Activated naive CD4-positive, alpha-beta T cell treated with anti-CD3 and anti-CD28 coated beads, Interleukin-2, amount 10 ng/mL, durations not matched to agents 7 days and 5 days (primary cell): ENCODE data around the gene KCNMA1.

Experiments
- CTCF ChIA-PET: fragments of 350-600 bp; sonication (Branson Sonifier 250); formaldehyde crosslinking; loops from one replicate; lab custom pipeline; 2021; ENCODE audit warnings: antibody characterized with exemption; lab: Charles Lee
- DNase-seq: peaks from one replicate; pipeline ENCODE4 v3.0.0-alpha.2; 2020
- H3K27ac Mint-ChIP-seq: one replicate; pipeline ENCODE4 v1.8.0; 2021; ENCODE audit warnings: mild to moderate bottlenecking, moderate library complexity, mixed read lengths
- H3K27me3 Mint-ChIP-seq: one replicate; pipeline ENCODE4 v1.8.0; 2021; ENCODE audit warnings: mild to moderate bottlenecking, mixed read lengths
- H3K36me3 Mint-ChIP-seq: one replicate; pipeline ENCODE4 v1.8.0; 2021; ENCODE audit warnings: mixed read lengths
- H3K4me1 Mint-ChIP-seq: one replicate; pipeline ENCODE4 v1.8.0; 2021; ENCODE audit warnings: mixed read lengths
- H3K4me3 Mint-ChIP-seq: one replicate; pipeline ENCODE4 v1.8.0; 2021; ENCODE audit warnings: mild to moderate bottlenecking, moderate library complexity, mixed read lengths
- H3K9me3 Mint-ChIP-seq: one replicate; pipeline ENCODE4 v1.8.0; 2021; ENCODE audit warnings: mixed read lengths

KCNMA1 gene

DNA sequence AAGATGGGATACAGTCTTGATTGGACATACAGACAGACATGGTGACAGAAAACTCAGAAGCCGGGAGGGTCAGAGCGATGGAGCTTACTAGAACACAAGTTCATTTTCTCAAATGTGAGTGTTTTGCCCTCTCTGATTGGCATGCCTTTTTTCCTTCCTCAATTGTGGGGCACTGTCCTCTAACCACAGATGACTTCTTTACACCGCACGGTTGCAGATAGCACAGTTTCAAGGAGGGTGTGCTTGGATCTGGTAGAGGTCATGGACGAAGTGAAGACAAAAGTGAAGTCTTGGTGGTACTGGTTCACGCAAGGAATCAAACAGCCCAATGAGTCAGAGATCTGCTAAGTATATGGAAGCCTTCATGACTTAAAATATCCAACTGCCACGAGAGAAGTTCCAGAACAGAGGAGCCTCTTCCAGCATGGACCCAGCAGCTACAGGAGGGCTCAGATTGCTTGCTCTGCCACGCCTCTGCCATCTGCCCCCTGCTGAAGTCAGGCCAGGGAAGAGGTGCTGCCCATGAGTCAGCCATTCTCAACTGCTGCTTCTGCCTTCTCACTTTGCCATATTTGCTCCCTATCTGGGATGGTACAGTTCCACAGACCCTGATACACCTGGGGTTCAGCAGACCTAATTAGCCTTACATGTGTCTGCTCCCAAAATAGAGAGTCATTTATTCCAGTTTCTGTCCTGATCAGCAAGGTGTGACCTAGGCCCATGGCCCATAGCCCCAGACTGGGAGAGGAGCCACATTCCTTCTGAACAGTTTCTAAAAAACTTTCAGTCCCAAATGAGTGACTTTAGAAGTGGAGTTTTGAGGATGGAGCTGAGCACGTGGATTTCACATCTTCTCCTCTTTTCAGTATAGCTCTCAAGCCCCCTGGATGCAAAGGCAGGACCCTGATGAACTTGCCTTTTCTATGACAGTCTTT, 413.8 kb downstream of the KCNMA1 start:
- DNase-seq, result no peak
- Mint-ChIP-seq H3K4me1 (no peaks in the 10 kb centered on the region), H3K9me3 (no peaks in the 10 kb centered on the region), H3K27ac (no peak overlapping the region), H3K4me3 (no peak overlapping the region), H3K36me3 (no peaks in the 10 kb centered on the region), H3K27me3 (peaks cover 17% of the 10 kb centered on the region)
- CTCF ChIA-PET, result no interaction called here

DNA sequence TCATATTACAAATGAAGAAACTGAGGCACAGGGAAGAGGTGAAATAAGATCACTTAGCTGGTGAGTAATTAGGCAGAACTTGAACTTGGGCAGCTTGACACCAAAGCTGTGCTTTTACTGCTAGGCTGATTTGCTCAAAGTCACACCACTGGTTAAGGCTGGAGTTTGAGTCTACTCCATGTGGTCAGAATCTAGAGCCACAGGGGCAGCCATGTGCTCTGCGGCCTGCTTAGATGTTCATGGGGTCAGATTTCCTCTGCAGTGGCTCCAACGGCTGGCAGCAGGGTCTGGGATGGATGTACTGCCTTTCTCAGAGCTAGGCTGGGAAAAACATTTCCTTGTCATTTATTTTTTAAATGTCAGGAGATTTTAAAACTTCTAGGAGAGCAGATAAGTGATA, 417.5 kb downstream of the KCNMA1 start:
- DNase-seq, result no peak

DNA sequence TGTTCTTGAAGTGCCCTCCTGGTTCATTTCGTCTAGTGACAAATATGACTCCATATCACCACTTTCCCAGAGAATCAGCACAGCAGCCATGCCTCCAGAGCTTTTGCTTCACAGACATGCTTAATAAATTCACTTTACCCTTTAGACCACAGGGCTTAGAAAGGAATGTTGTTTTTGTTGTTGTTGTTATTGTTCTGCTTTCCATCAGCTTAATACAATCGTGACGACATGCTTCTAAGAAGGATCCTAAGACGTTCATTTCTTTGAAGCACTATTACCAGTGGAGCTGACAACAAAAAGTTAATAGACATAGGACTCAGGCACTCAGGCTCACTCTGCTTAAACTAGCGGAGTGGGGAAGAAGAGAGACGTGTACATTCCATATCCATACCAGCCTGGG, 418.6 kb downstream of the KCNMA1 start:
- H3K27ac Mint-ChIP-seq, result no peak overlapping the region
- CTCF ChIA-PET, result no interaction called here
- no peak overlapping the region for H3K4me3 Mint-ChIP-seq
- H3K9me3 Mint-ChIP-seq, result no peaks in the 10 kb centered on the region
- no peaks in the 10 kb centered on the region for H3K4me1 Mint-ChIP-seq
- peaks cover 6% of the 10 kb centered on the region for H3K27me3 Mint-ChIP-seq
- H3K36me3 Mint-ChIP-seq, result no peaks in the 10 kb centered on the region
- no peak for DNase-seq

More for the DNA sequence above, 417.5 kb downstream of the KCNMA1 start:
- no peaks in the 10 kb centered on the region for H3K4me1 Mint-ChIP-seq
- H3K27ac Mint-ChIP-seq, result no peak overlapping the region
- H3K36me3 Mint-ChIP-seq, result no peaks in the 10 kb centered on the region
- no peaks in the 10 kb centered on the region for H3K9me3 Mint-ChIP-seq
- H3K27me3 Mint-ChIP-seq, result peaks cover 12% of the 10 kb centered on the region
- no peak overlapping the region for H3K4me3 Mint-ChIP-seq
- CTCF ChIA-PET, result no interaction called here

DNA sequence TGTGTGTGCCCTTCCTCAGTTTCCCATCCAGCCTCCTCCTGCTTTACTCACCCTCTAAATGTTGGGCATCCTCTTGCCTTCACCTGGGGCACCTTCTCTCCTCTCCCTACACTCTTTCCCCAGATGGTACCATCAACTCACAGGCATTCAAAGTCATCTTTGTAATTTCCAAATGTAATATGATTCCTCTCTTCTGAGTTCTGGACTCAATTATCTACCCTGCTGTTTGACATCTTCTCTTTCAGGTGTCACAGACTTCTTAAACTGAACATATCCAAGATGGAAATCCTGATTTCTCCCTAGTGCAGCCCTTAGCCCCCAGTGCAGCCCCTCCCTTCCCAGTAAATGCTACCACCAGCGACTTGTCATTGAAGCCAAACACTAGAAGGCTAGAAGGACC, 422.8 kb downstream of the KCNMA1 start:
- no peak for DNase-seq
- CTCF ChIA-PET, result no interaction called here
- no peak overlapping the region for H3K27ac Mint-ChIP-seq
- no peaks in the 10 kb centered on the region for H3K9me3 Mint-ChIP-seq
- no peak overlapping the region for H3K4me3 Mint-ChIP-seq
- H3K36me3 Mint-ChIP-seq, result no peaks in the 10 kb centered on the region
- H3K4me1 Mint-ChIP-seq, result no peaks in the 10 kb centered on the region
- H3K27me3 Mint-ChIP-seq, result no peaks in the 10 kb centered on the region

DNA sequence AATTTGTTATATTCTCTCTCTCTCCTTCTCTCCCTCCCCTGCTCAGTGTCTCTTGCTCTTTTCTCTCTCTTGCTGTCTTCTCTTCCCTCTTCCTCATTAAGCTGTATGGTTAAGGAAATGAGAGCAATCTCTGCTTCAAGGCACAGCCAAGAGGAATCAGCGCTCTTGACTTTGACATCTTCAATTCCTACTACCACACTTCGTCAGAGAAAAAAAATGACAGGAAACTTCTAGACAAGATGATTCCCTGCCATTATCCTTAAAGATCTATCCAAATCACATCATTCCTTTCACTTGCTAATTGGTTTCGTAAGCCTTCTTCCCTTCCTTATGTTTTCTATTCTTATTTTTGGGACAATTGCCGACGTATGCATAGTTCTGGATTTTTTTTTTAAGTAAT, 425.0 kb downstream of the KCNMA1 start:
- CTCF ChIA-PET, result no interaction called here
- Mint-ChIP-seq H3K4me1 (no peaks in the 10 kb centered on the region), H3K36me3 (no peaks in the 10 kb centered on the region), H3K9me3 (no peaks in the 10 kb centered on the region), H3K27me3 (no peaks in the 10 kb centered on the region), H3K27ac (no peak overlapping the region), H3K4me3 (no peak overlapping the region)
- no peak for DNase-seq

DNA sequence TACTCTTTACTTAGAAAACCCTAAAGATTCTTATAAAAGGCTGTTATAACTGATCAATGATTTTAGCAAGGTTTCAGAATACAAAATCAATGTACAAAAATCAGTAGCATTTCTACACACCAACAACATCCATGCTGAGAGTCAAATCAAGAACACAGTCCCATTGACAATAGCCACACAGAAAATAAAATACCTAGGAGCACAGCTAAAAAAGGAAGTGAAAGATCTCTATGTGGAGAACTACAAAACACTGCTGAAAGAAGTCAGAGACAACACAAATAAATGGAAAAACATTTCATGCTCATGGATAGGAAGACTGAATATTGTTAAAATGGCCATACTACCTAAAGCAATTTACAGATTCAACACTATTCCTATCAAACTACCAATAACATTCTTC, 427.0 kb downstream of the KCNMA1 start:
- DNase-seq, result no peak
- CTCF ChIA-PET, result no interaction called here
- no peaks in the 10 kb centered on the region for H3K27me3 Mint-ChIP-seq
- no peak overlapping the region for H3K27ac Mint-ChIP-seq
- H3K36me3 Mint-ChIP-seq, result no peaks in the 10 kb centered on the region
- no peaks in the 10 kb centered on the region for H3K4me1 Mint-ChIP-seq
- H3K4me3 Mint-ChIP-seq, result no peak overlapping the region
- no peaks in the 10 kb centered on the region for H3K9me3 Mint-ChIP-seq

DNA sequence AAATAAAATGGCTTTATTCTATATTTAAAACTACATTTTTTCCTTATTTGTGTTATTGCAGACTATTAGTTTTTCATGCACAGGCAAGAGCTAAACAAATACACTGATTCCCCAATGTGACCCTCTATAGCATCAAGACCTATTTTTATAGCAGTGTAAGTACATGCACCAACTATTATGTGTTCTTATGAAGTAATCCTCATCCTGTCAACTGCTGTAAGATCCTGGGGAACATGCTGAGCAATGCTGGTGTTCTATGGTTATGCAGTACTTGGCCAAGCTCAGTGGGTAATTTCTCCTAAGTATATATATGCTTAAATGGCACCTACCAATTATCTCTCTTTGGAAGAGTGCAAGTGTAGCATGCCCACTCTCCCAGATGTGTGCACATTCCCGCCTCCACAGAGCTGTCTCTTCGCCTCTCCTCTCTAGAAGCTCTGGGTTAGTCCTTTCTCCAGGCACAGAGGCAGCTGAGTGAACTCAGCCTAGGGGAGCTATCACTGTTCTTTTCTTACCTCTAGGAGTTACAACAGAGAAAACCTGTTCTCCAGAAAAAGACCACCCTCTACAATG, 428.8 kb downstream of the KCNMA1 start:
- H3K27me3 Mint-ChIP-seq, result no peaks in the 10 kb centered on the region
- H3K27ac Mint-ChIP-seq, result no peak overlapping the region
- CTCF ChIA-PET, result no interaction called here
- H3K4me3 Mint-ChIP-seq, result no peak overlapping the region
- H3K9me3 Mint-ChIP-seq, result no peaks in the 10 kb centered on the region
- no peak for DNase-seq
- H3K36me3 Mint-ChIP-seq, result no peaks in the 10 kb centered on the region
- no peaks in the 10 kb centered on the region for H3K4me1 Mint-ChIP-seq

DNA sequence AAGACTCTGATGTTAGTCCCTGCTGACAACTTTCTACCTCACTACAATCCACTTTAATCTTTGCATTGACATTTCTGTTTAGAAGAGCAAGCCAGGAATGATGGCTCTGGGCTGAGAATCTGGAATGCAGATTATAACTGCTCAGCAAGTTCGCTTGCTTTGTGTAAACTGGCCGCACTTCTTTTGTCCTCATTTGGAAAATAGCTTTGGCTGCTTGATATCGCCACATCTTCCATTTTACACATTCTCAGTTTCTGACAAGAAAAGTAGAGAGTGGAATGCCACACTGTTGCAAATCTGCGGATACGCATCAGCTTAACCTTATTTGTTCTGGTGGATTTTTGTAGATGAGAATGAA, 429.8 kb downstream of the KCNMA1 start:
- Mint-ChIP-seq H3K9me3 (no peaks in the 10 kb centered on the region), H3K27me3 (no peaks in the 10 kb centered on the region), H3K36me3 (no peaks in the 10 kb centered on the region), H3K27ac (no peak overlapping the region), H3K4me3 (no peak overlapping the region), H3K4me1 (no peaks in the 10 kb centered on the region)
- no peak for DNase-seq
- CTCF ChIA-PET, result no interaction called here

DNA sequence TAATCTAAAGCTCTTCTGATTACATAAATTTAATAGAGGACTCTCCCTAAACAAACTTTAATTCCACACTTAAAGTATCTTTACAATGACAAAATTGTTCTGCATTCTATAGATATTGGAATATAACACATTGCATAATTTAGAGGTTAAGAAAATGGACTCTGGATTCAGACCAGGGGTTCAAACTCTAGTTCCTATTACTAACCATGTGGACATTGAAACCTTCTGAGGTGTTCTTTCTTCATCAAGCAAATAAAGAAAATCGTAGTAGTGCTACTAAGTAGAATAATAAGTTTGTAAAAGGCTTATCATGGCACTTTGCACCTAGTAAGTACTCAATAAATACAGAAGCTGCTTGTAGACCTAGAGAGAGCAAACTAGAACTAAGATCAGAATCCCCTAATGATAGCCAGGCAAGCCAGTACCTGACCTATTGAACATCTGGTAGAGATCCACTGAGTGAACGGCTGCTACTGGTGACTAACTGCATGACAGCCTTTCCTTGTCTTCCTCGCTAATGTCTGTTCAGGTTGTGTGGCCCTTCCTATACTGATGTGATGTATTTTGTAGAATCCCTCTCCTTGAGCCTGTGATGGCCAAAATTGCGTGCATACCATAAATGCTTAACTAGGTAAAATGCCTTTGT, 430.3 kb downstream of the KCNMA1 start:
- CTCF ChIA-PET, result no interaction called here
- DNase-seq, result no peak
- no peaks in the 10 kb centered on the region for H3K4me1 Mint-ChIP-seq
- no peak overlapping the region for H3K4me3 Mint-ChIP-seq
- H3K9me3 Mint-ChIP-seq, result no peaks in the 10 kb centered on the region
- H3K27ac Mint-ChIP-seq, result no peak overlapping the region
- no peaks in the 10 kb centered on the region for H3K27me3 Mint-ChIP-seq
- H3K36me3 Mint-ChIP-seq, result no peaks in the 10 kb centered on the region

DNA sequence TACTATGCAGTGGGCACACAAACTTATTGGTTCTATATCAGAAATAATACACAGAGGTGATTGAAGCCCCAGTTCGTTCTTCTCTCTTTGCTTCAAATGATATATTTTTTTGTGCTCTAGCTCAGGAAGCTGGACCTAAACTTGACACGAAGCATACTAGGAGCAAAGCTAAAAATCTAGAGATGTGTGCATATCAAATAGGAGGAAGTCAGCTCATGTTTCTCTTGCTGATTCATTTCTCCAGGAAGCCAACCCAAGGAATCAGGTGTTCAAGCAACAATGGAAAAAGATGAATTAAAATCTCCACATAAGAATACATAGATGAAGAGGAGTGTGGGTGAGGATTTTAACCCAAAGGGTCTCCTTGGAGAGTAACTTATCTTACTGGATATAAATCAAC, 432.5 kb downstream of the KCNMA1 start:
- H3K9me3 Mint-ChIP-seq, result no peaks in the 10 kb centered on the region
- no peaks in the 10 kb centered on the region for H3K27me3 Mint-ChIP-seq
- no peaks in the 10 kb centered on the region for H3K36me3 Mint-ChIP-seq
- no peak overlapping the region for H3K4me3 Mint-ChIP-seq
- no peak for DNase-seq
- CTCF ChIA-PET, result no interaction called here
- H3K4me1 Mint-ChIP-seq, result no peaks in the 10 kb centered on the region
- H3K27ac Mint-ChIP-seq, result no peak overlapping the region

DNA sequence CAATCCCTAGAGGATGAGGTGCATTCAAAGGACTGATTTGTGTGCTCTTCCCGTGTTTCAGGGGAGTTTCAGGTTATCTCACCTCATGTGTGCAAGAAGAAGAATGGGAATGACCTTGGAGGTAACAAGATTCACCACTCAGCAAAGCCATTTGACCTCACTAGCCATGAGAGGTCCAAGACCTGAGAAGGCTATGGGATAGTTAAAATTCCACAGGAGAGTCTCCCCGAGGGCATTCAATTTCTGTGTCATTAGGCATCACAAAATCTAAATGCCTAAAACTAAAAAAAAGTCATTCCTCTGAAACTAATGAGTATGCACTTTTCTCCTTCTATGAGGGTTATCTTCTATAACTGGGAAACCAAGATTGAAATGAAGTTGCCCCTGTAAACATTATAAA, 433.4 kb downstream of the KCNMA1 start:
- no peak for DNase-seq
- Mint-ChIP-seq H3K27ac (no peak overlapping the region), H3K4me3 (no peak overlapping the region), H3K4me1 (no peaks in the 10 kb centered on the region), H3K27me3 (no peaks in the 10 kb centered on the region), H3K9me3 (no peaks in the 10 kb centered on the region), H3K36me3 (no peaks in the 10 kb centered on the region)
- CTCF ChIA-PET, result no interaction called here

DNA sequence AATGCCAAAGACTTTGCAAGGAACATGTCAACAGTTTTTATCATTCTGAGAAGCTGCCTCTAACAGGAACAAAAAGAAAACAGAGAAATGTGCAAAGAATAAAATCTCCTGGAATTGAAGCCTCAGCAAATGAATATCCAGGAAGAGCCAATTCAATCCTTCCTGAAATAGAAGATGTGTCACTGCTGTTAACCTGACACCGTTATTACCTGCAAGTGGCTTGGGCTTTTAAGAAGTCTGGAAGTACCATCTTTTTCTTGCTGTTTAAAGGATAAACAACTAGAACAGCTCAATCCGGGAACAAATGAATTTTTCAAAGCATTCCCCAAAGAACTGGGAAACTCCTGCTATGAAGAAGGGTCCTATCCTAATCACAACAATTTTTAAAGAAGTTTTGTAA, 434.8 kb downstream of the KCNMA1 start:
- DNase-seq, result no peak
- Mint-ChIP-seq H3K9me3 (no peaks in the 10 kb centered on the region), H3K4me3 (no peak overlapping the region), H3K27me3 (no peaks in the 10 kb centered on the region), H3K36me3 (no peaks in the 10 kb centered on the region), H3K4me1 (no peaks in the 10 kb centered on the region), H3K27ac (no peak overlapping the region)
- CTCF ChIA-PET, result no interaction called here

DNA sequence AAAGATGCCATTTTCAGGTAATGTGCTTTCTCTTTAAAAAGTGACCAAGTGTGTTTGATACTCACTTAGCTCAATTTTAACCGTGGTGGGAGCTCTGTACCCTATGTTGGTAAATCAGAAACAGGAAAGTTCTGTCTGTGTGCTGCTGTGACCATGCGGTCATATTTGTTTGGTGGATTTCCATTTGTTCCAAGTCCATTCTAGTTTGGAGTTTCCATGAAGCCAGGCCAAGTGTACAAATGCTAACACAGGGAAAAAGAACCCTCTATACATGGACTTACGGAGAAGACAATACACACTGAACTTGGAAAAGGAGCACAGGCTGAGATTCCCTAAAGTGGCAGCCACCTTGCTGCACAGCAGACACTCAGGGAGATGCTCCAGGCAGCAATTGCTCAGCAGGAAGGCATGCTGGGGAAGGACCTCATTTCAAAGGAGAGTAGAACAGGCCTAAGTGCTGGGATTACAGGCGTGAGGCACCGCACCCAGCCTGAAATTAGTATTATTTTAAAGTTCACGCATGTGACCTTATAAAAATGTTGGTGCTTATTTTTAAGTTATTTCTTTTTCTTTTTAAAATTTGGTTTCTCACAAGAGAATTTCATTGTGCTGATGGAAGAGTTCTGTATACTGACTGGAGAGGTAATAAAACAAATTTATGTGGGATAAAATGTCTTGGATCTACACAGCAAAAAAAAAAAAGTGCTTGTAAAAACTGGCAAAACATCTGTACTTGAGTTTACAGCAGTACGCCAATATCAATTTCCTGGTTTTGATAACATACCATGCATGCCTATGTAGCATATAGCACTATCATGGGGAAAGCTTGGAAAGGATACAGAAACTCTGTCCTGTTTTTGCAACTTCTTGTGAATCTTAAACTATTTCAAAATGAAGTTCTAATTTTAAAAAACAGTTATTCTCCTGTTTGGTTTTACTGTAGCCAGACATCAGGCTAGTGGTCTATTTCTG, 436.2 kb downstream of the KCNMA1 start:
- CTCF ChIA-PET, result no interaction called here
- no peak overlapping the region for H3K4me3 Mint-ChIP-seq
- H3K4me1 Mint-ChIP-seq, result no peaks in the 10 kb centered on the region
- DNase-seq, result no peak
- H3K9me3 Mint-ChIP-seq, result no peaks in the 10 kb centered on the region
- H3K27ac Mint-ChIP-seq, result no peak overlapping the region
- H3K27me3 Mint-ChIP-seq, result no peaks in the 10 kb centered on the region
- H3K36me3 Mint-ChIP-seq, result no peaks in the 10 kb centered on the region

DNA sequence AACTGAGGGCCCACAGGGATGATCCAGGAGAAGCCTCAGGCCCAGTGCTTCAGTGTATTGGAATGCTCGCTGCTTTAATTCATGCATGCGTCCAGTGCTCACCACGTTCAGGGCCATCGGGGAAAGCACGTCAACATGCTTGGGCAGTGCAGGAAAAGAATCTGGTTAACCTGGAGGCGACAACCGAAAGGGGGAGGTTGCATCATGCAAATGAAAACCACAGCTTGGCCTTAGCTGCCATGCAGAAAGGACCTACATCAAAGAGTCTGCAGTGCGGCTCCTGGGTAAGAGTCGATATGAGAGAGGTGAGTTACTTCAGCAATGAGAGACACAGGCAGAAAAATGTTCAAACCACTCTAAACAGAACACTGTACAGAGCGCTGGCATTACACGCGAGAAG, 440.1 kb downstream of the KCNMA1 start:
- Mint-ChIP-seq H3K4me1 (no peaks in the 10 kb centered on the region), H3K36me3 (no peaks in the 10 kb centered on the region), H3K27ac (no peak overlapping the region), H3K9me3 (no peaks in the 10 kb centered on the region), H3K27me3 (no peaks in the 10 kb centered on the region), H3K4me3 (no peak overlapping the region)
- DNase-seq, result no peak
- CTCF ChIA-PET, result no interaction called here
